ENCODE results near the gene EPHA8.

DNA sequence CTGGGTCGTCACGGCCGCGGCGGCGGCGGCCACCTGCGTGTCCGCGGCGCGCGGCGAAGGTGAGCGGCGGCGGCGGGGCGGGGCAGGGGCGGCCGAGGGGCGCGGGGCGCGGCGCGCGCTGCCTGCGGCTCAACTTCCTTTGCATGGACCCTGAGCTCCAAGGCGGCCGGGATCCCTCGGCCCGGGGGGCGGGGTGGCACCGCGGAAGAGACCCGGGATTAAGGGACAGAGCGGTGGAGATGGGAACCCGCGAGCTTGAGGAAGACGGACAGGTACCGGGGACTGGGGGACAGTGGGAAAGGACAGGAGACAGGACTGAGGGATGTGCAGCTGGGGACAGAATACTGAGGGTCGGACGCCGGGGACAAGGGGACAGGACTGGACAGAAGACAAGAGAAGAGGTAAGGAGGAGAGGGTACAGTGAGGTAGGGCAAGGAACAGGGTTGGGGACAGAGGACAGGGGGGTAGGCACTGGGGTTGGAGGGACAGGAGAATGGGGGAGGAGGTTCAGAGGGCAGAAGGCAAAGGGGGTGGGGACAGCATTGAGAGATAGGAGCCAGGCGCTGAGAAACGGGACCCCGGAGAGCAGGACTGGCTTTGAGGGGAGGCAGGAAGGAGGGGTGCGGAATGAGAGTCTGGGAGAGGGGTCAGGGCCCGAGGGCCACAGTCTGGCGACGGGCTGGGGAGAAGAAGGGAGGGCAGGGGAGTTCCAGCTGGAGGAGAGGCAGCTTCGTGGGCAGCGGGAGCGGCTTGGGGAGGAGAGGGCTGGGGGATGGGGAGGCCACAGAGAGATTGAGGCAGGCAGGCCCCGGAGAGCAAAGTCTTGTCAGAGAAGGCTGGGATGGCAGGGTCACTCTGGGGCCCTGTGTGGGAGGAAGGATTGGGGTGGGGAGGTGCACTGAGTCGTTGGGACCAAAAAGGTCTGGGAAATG, 648 bp downstream of the EPHA8 start:
- TF ChIP-seq CTCF (IDR thresholded peaks at IDR 0.05), result no peak
- TF ChIP-seq EZH2 (IDR thresholded peaks at IDR 0.05; ENCODE audit: borderline replicate concordance, insufficient read depth, low read depth, low read length, poor library complexity, severe bottlenecking), result no peak
